ENCODE measurements around the gene ADAMTS2. TPM values are rescaled to one million over a fixed set of nuclear protein-coding genes. Genes with fewer than 3 reads are reported as not detected.

ADAMTS2 gene
- total and polyA plus RNA-seq, 2 donors (not counting 1 experiment from before 2014, with no cell fraction given), result 16.2 to 70.2 TPM

DNA sequence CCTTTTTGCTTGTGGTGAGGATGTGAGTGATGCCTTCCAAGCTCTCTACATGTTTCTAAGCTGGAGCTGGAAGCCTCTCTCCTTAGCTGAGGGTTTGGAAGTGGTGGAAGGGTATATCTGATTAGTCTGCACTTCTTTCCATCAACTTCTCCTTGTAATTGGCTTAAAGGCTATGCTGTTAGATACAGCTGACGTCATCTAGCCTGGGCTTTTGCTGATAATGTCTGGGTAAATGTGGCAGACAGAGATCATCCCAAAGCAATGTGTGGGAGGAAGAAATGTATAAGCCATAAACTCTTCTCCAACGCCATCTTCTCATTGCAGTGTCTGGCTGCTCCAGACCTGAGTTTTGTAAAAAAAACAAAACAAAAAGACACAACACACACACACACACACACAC, 255.8 kb downstream of the ADAMTS2 start:
- H3K27ac ChIP-seq (ENCODE audit: insufficient read depth, low read length), result no peak overlapping the region
- H3K9me3 ChIP-seq (ENCODE audit: control insufficient read depth, insufficient read depth, low read depth, low read length), result no peaks in the 10 kb centered on the region
- no peak overlapping the region for H3K4me3 ChIP-seq (replicated peaks in 1 of 4; ENCODE audit: control extremely low read depth in 1 of 4, insufficient read depth in 1 of 4, low read depth in 3 of 4, low read length in 4 of 4)
- no peaks in the 10 kb centered on the region for H3K4me1 ChIP-seq (ENCODE audit: control insufficient read depth, extremely low read depth, insufficient read depth, low read length)
- TF ChIP-seq EZH2 (IDR thresholded peaks at IDR 0.05; ENCODE audit: low read length, missing control alignments), result no peak
- TF ChIP-seq, protein P1, sequence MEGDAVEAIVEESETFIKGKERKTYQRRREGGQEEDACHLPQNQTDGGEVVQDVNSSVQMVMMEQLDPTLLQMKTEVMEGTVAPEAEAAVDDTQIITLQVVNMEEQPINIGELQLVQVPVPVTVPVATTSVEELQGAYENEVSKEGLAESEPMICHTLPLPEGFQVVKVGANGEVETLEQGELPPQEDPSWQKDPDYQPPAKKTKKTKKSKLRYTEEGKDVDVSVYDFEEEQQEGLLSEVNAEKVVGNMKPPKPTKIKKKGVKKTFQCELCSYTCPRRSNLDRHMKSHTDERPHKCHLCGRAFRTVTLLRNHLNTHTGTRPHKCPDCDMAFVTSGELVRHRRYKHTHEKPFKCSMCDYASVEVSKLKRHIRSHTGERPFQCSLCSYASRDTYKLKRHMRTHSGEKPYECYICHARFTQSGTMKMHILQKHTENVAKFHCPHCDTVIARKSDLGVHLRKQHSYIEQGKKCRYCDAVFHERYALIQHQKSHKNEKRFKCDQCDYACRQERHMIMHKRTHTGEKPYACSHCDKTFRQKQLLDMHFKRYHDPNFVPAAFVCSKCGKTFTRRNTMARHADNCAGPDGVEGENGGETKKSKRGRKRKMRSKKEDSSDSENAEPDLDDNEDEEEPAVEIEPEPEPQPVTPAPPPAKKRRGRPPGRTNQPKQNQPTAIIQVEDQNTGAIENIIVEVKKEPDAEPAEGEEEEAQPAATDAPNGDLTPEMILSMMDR (conservative IDR thresholded peaks at IDR 0.05 in 1 of 2, IDR thresholded peaks at IDR 0.05 in 1 of 2; ENCODE audit: low read depth in 1 of 2, low read length in 2 of 2), result no peak
- no peaks in the 10 kb centered on the region for H3K79me2 ChIP-seq (ENCODE audit: control insufficient read depth, insufficient read depth, low read length)
- H4K20me1 ChIP-seq (ENCODE audit: control insufficient read depth, extremely low read depth, insufficient read depth, low read length), result no peaks in the 10 kb centered on the region
- no peak overlapping the region for H2AFZ ChIP-seq (ENCODE audit: low read length)
- DNase-seq (ENCODE audit: low read depth in 2 of 2), result no peak
- H3K27me3 ChIP-seq (ENCODE audit: control insufficient read depth, insufficient read depth, low read length), result no peaks in the 10 kb centered on the region
- H3K9ac ChIP-seq (ENCODE audit: insufficient read depth, low read length), result no peak overlapping the region
- no peaks in the 10 kb centered on the region for H3K36me3 ChIP-seq (ENCODE audit: control insufficient read depth, insufficient read depth, low read length)
- H3K4me2 ChIP-seq (ENCODE audit: extremely low read depth, insufficient read depth, low read length), result no peak overlapping the region

DNA sequence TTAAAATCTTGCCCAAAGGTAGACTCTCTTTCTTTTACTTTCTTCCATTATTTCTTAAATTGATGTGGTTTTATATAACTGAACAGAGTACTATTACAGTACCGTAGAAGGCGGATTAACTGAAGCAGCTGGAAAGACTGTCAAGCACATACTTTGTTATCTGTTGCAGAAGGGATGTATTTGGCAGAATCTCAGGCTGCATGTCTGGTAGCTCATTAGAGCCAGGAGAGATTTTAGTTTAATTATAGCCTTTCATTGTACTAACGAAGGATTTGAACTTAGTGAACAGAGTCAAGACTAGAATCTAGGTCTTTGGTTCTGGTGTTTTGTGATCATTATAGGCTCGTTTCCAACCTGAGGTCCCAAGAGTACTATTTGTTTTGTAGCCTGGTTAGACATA, 264.5 kb downstream of the ADAMTS2 start:
- Histone ChIP-seq H3K4me1 (ENCODE audit: control insufficient read depth, extremely low read depth, insufficient read depth, low read length) (no peaks in the 10 kb centered on the region), H3K9ac (ENCODE audit: insufficient read depth, low read length) (no peak overlapping the region), H4K20me1 (ENCODE audit: control insufficient read depth, extremely low read depth, insufficient read depth, low read length) (no peaks in the 10 kb centered on the region), H3K9me3 (ENCODE audit: control insufficient read depth, insufficient read depth, low read depth, low read length) (peaks cover 17% of the 10 kb centered on the region), H3K4me3 (replicated peaks in 1 of 4; ENCODE audit: control extremely low read depth in 1 of 4, insufficient read depth in 1 of 4, low read depth in 3 of 4, low read length in 4 of 4) (no peak overlapping the region), H3K36me3 (ENCODE audit: control insufficient read depth, insufficient read depth, low read length) (peaks cover 4% of the 10 kb centered on the region), H3K27me3 (ENCODE audit: control insufficient read depth, insufficient read depth, low read length) (no peaks in the 10 kb centered on the region), H3K27ac (ENCODE audit: insufficient read depth, low read length) (no peak overlapping the region), H3K79me2 (ENCODE audit: control insufficient read depth, insufficient read depth, low read length) (no peaks in the 10 kb centered on the region), H2AFZ (ENCODE audit: low read length) (no peak overlapping the region), H3K4me2 (ENCODE audit: extremely low read depth, insufficient read depth, low read length) (no peak overlapping the region)
- no peak for TF ChIP-seq EZH2 (IDR thresholded peaks at IDR 0.05; ENCODE audit: low read length, missing control alignments)
- TF ChIP-seq, protein P1 (conservative IDR thresholded peaks at IDR 0.05 in 1 of 2, IDR thresholded peaks at IDR 0.05 in 1 of 2; ENCODE audit: low read depth in 1 of 2, low read length in 2 of 2), result no peak
- no peak for DNase-seq (ENCODE audit: low read depth in 2 of 2)

DNA sequence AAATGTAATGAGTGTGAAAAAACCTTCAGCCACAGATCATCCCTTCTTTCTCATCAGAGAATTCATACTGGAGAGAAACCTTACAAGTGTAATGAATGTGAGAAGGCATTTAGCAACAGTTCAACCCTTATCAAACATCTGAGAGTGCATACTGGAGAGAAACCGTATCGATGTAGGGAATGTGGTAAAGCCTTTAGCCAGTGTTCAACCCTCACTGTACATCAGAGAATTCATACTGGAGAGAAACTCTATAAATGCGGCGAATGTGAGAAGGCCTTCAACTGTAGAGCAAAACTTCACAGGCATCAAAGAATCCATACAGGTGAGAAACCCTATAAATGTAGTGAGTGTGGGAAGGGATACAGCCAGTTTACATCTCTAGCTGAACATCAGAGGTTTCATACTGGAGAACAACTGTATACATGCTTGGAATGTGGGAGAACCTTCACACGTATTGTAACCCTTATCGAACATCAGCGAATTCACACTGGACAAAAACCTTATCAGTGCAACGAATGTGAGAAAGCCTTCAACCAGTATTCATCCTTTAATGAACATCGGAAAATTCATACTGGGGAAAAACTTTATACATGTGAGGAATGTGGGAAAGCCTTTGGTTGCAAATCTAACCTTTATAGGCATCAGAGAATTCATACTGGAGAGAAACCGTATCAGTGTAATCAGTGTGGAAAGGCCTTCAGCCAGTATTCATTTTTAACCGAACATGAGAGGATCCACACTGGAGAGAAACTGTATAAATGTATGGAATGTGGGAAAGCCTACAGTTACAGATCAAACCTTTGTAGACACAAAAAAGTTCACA, 265.9 kb downstream of the ADAMTS2 start:
- H2AFZ ChIP-seq (ENCODE audit: low read length), result no peak overlapping the region
- H3K9me3 ChIP-seq (ENCODE audit: control insufficient read depth, insufficient read depth, low read depth, low read length), result peaks cover 19% of the 10 kb centered on the region
- H3K27ac ChIP-seq (ENCODE audit: insufficient read depth, low read length), result no peak overlapping the region
- TF ChIP-seq, protein P1 (conservative IDR thresholded peaks at IDR 0.05 in 1 of 2, IDR thresholded peaks at IDR 0.05 in 1 of 2; ENCODE audit: low read depth in 1 of 2, low read length in 2 of 2), result no peak
- no peak for TF ChIP-seq EZH2 (IDR thresholded peaks at IDR 0.05; ENCODE audit: low read length, missing control alignments)
- no peak overlapping the region for H3K9ac ChIP-seq (ENCODE audit: insufficient read depth, low read length)
- no peak overlapping the region for H3K4me2 ChIP-seq (ENCODE audit: extremely low read depth, insufficient read depth, low read length)
- H3K79me2 ChIP-seq (ENCODE audit: control insufficient read depth, insufficient read depth, low read length), result no peaks in the 10 kb centered on the region
- H3K4me3 ChIP-seq (replicated peaks in 1 of 4; ENCODE audit: control extremely low read depth in 1 of 4, insufficient read depth in 1 of 4, low read depth in 3 of 4, low read length in 4 of 4), result no peak overlapping the region
- no peak for DNase-seq (ENCODE audit: low read depth in 2 of 2)
- H3K36me3 ChIP-seq (ENCODE audit: control insufficient read depth, insufficient read depth, low read length), result peaks cover 4% of the 10 kb centered on the region
- no peaks in the 10 kb centered on the region for H4K20me1 ChIP-seq (ENCODE audit: control insufficient read depth, extremely low read depth, insufficient read depth, low read length)
- no peaks in the 10 kb centered on the region for H3K27me3 ChIP-seq (ENCODE audit: control insufficient read depth, insufficient read depth, low read length)
- no peaks in the 10 kb centered on the region for H3K4me1 ChIP-seq (ENCODE audit: control insufficient read depth, extremely low read depth, insufficient read depth, low read length)
